CD14-positive monocyte (primary cell): ENCODE data around the gene PLAGL2. TPM values are rescaled to one million over a fixed set of nuclear protein-coding genes. Genes with fewer than 3 reads are reported as not detected.

Source experiments
- DNase-seq, 3 donors: peaks; one replicate each; pipeline ENCODE4 v3.0.0-alpha.2; 2011 to 2022
- H2AFZ ChIP-seq: 2 replicates; pipeline ENCODE4 v1.6.0; 2012; ENCODE audit warnings: mild to moderate bottlenecking, low read depth, low read length, inconsistent platforms; ENCODE audit not compliant: insufficient read depth, poor library complexity, severe bottlenecking
- H3K27ac ChIP-seq, 2 donors: 1 replicate in 1 of 2; 2 replicates in 1 of 2; pipeline ENCODE4 v1.5.1; 2012 to 2013; ENCODE audit warnings: low read length in 2 of 2, control low read depth in 1 of 2, inconsistent platforms in 1 of 2, low read depth in 1 of 2, mild to moderate bottlenecking in 1 of 2
- H3K27me3 ChIP-seq, 2 donors: one replicate each; pipeline versions ENCODE4 v1.6.0 to v1.6.1; 2011 to 2013; ENCODE audit warnings: low read length in 2 of 2; ENCODE audit not compliant: control insufficient read depth in 2 of 2, insufficient read depth in 2 of 2
- H3K36me3 ChIP-seq, 2 donors: replicated peaks in 1 of 2; 1 replicate in 1 of 2; 2 replicates in 1 of 2; pipeline versions ENCODE4 v1.5.1 to v1.6.1; 2012 to 2013; ENCODE audit warnings: low read length in 2 of 2, control low read depth in 1 of 2, inconsistent platforms in 1 of 2, mild to moderate bottlenecking in 1 of 2; ENCODE audit not compliant: insufficient read depth in 2 of 2, control insufficient read depth in 1 of 2
- H3K4me1 ChIP-seq, 2 donors: 1 replicate in 1 of 2; 2 replicates in 1 of 2; pipeline versions ENCODE4 v1.5.1 to v1.6.1; 2012 to 2013; ENCODE audit warnings: low read length in 2 of 2, control low read depth in 1 of 2, inconsistent platforms in 1 of 2, mild to moderate bottlenecking in 1 of 2, moderate library complexity in 1 of 2; ENCODE audit not compliant: insufficient read depth in 2 of 2, control insufficient read depth in 1 of 2
- H3K4me2 ChIP-seq: replicated peaks from 2 replicates; pipeline ENCODE3; 2012; ENCODE audit warnings: low read length, moderate library complexity, mild to moderate bottlenecking; ENCODE audit not compliant: poor library complexity, severe bottlenecking; ENCODE audit errors: extremely low read depth
- H3K4me3 ChIP-seq, 3 experiments: fragments of 200-600 bp in 1 of 3; sonication (generic) in 1 of 3; replicated peaks in 1 of 3; 1 replicate in 2 of 3; 2 replicates in 1 of 3; pipeline ENCODE4 v1.5.1; 2011 to 2013; ENCODE audit warnings: low read length in 3 of 3, mild to moderate bottlenecking in 3 of 3, control low read depth in 2 of 3, low read depth in 2 of 3, inconsistent platforms in 1 of 3, moderate library complexity in 1 of 3
- H3K79me2 ChIP-seq: 2 replicates; pipeline ENCODE4 v1.6.0; 2012; ENCODE audit warnings: mild to moderate bottlenecking, control low read depth, inconsistent platforms, low read length, moderate library complexity; ENCODE audit not compliant: insufficient read depth
- H3K9ac ChIP-seq: 2 replicates; pipeline ENCODE4 v1.6.0; 2017; ENCODE audit warnings: low read length, mild to moderate bottlenecking; ENCODE audit not compliant: insufficient read depth, poor library complexity, severe bottlenecking
- H3K9me3 ChIP-seq, 2 donors: replicated peaks in 1 of 2; 1 replicate in 1 of 2; 2 replicates in 1 of 2; pipeline versions ENCODE4 v1.5.1 to v1.6.1; 2012 to 2013; ENCODE audit warnings: low read length in 2 of 2, control low read depth in 1 of 2; ENCODE audit not compliant: control insufficient read depth in 1 of 2, insufficient read depth in 1 of 2
- H4K20me1 ChIP-seq: 2 replicates; pipeline ENCODE4 v1.6.0; 2012; ENCODE audit warnings: mild to moderate bottlenecking, low read length, control low read depth, moderate library complexity; ENCODE audit not compliant: insufficient read depth
- H3K27ac Mint-ChIP-seq, 7 donors: one replicate each; pipeline ENCODE4 v1.8.0; 2020; ENCODE audit warnings: mild to moderate bottlenecking in 7 of 7, mixed read lengths in 7 of 7, moderate library complexity in 6 of 7, inconsistent platforms in 2 of 7
- H3K27me3 Mint-ChIP-seq, 3 donors: one replicate each; pipeline ENCODE4 v1.8.0; 2021 to 2022; ENCODE audit warnings: low read depth in 3 of 3, mild to moderate bottlenecking in 3 of 3, mixed read lengths in 3 of 3, moderate library complexity in 3 of 3, inconsistent platforms in 1 of 3
- H3K36me3 Mint-ChIP-seq, 2 donors: one replicate each; pipeline ENCODE4 v1.8.0; 2020; ENCODE audit warnings: mixed read lengths in 2 of 2, inconsistent platforms in 1 of 2, mild to moderate bottlenecking in 1 of 2
- H3K4me1 Mint-ChIP-seq: one replicate; pipeline ENCODE4 v1.8.0; 2020; ENCODE audit warnings: mild to moderate bottlenecking, mixed read lengths
- H3K4me3 Mint-ChIP-seq, 2 donors: one replicate each; pipeline ENCODE4 v1.8.0; 2020; ENCODE audit warnings: mild to moderate bottlenecking in 2 of 2, mixed read lengths in 2 of 2, moderate library complexity in 1 of 2
- H3K9me3 Mint-ChIP-seq, 7 donors: one replicate each; pipeline ENCODE4 v1.8.0; 2020 to 2022; ENCODE audit warnings: mixed read lengths in 7 of 7, mild to moderate bottlenecking in 6 of 7, moderate library complexity in 6 of 7, inconsistent platforms in 2 of 7
- CTCF ChIP-seq: fragments of 200-600 bp; IDR thresholded peaks from one replicate; pipeline ENCODE4 v1.8.0; 2022; ENCODE audit warnings: antibody characterized with exemption, mild to moderate bottlenecking
- WGBS: methylation state at CpG from one replicate; pipeline ENCODE4 v1.1.5; 2013; ENCODE audit warnings: missing lambda C conversion rate; ENCODE audit not compliant: insufficient coverage; 5-methylcytosine and 5-hydroxymethylcytosine counted together
- intact Hi-C, 2 donors: fragments of 100-400 bp; cut with micrococcal nuclease; formaldehyde crosslinking; loops; one replicate each; pipeline versions ENCODE4 v1.15.0 to v1.15.1; 2023
- polyA plus RNA-seq, 3 donors: library from polyadenylated mRNA; depleted of rRNA in 1 of 3; unstranded in 2 of 3; stranded (reverse) in 1 of 3; fragments of 300-500 nt in 2 of 3; fragments of >200 nt in 1 of 3; fragmentation: Illumina TruSeq in 2 of 3; gene quantifications; 1 replicate in 2 of 3; 2 replicates in 1 of 3; pipeline ENCODE4 v1.2.3, GENCODE V29; 2012 to 2021

Gene PLAGL2
- polyA plus RNA-seq, 3 donors, result 6.2 to 31.7 (median 14.7) TPM

GRCh38 chr20:32215729-32216128 is 8.2 kb upstream of the PLAGL2 start:
- no peak overlapping the region for H3K27ac Mint-ChIP-seq
- H3K27ac ChIP-seq, result no peak overlapping the region

GRCh38 chr20:32215147-32215546 is 7.6 kb upstream of the PLAGL2 start:
- Histone ChIP-seq H3K27ac (no peak overlapping the region), H3K4me1 (no peaks in the 10 kb centered on the region), H3K9me3 (no peaks in the 10 kb centered on the region), H3K4me2 (no peak overlapping the region), H3K9ac (no peak overlapping the region), H3K36me3 (peaks cover 60 to 94% of the 10 kb centered on the region in 2 donors), H2AFZ (no peak overlapping the region), H3K4me3 (no peak overlapping the region), H4K20me1 (no peaks in the 10 kb centered on the region), H3K79me2 (peaks cover 6% of the 10 kb centered on the region), H3K27me3 (no peaks in the 10 kb centered on the region)
- H3K27ac Mint-ChIP-seq, result peak overlapping the region in 1 of 7 donors; percentile 66
- H3K36me3 Mint-ChIP-seq, result peaks cover 78 to 95% of the 10 kb centered on the region in 2 donors
- no peak for DNase-seq
- peaks cover 4% of the 10 kb centered on the region for H3K4me1 Mint-ChIP-seq
- no peaks in the 10 kb centered on the region for H3K27me3 Mint-ChIP-seq
- H3K4me3 Mint-ChIP-seq, result no peak overlapping the region
- no peaks in the 10 kb centered on the region for H3K9me3 Mint-ChIP-seq
- intact Hi-C loops, result no loop called here
- no peak for TF ChIP-seq CTCF
- 98% methylated on average over 5 of the region's 8 CpGs for WGBS

More at GRCh38 chr20:32215729-32216128, 8.2 kb upstream of the PLAGL2 start:
- peaks cover 55 to 94% of the 10 kb centered on the region in 2 donors for H3K36me3 ChIP-seq
- H3K4me2 ChIP-seq, result no peak overlapping the region
- H3K27me3 ChIP-seq, result no peaks in the 10 kb centered on the region
- no peak overlapping the region for H3K4me3 Mint-ChIP-seq
- no peak for DNase-seq
- no peaks in the 10 kb centered on the region for H3K27me3 Mint-ChIP-seq
- peaks cover 77 to 93% of the 10 kb centered on the region in 2 donors for H3K36me3 Mint-ChIP-seq
- no peak overlapping the region for H3K9ac ChIP-seq
- no peaks in the 10 kb centered on the region for H3K4me1 ChIP-seq
- H3K4me3 ChIP-seq, result no peak overlapping the region
- H3K4me1 Mint-ChIP-seq, result peaks cover 4% of the 10 kb centered on the region
- no peak overlapping the region for H2AFZ ChIP-seq
- no CpG with 5 or more reads among the region's 3 CpGs for WGBS
- no peak for TF ChIP-seq CTCF
- H3K79me2 ChIP-seq, result peaks cover 4% of the 10 kb centered on the region
- H3K9me3 Mint-ChIP-seq, result no peaks in the 10 kb centered on the region
- no peaks in the 10 kb centered on the region for H3K9me3 ChIP-seq
- H4K20me1 ChIP-seq, result no peaks in the 10 kb centered on the region
- intact Hi-C loops, result no loop called here
